HG03575 (cell line): Measurements from ENCODE around the gene RABGAP1.

ENCODE experiments used
- ATAC-seq: cut with Tn5 transposase; IDR thresholded peaks from one replicate; pipeline ENCODE4 v1.9.1; 2021; ENCODE audit not compliant: unreplicated experiment, insufficient number of reproducible peaks, low FRiP score; ENCODE audit errors: extremely low read depth

Gene RABGAP1

GRCh38 chr9:123002754-123003153 lies 61.9 kb downstream of the RABGAP1 start:
- ATAC-seq = no peak

- no peak for ATAC-seq
Measured at GRCh38 chr9:123003466-123003865, 62.6 kb downstream of the RABGAP1 start.

GRCh38 chr9:123005964-123006363 lies 65.1 kb downstream of the RABGAP1 start:
- no peak for ATAC-seq

GRCh38 chr9:123007269-123007668 lies 66.4 kb downstream of the RABGAP1 start:
- ATAC-seq = no peak

GRCh38 chr9:123008909-123009308 lies 68.1 kb downstream of the RABGAP1 start:
- no peak for ATAC-seq

- ATAC-seq = no peak
Measured at GRCh38 chr9:123011380-123011779, 70.6 kb downstream of the RABGAP1 start.

- ATAC-seq = no peak
Measured at GRCh38 chr9:123011878-123012528, 71.2 kb downstream of the RABGAP1 start.

- ATAC-seq = no peak
Measured at GRCh38 chr9:123016631-123017030, 75.8 kb downstream of the RABGAP1 start.

GRCh38 chr9:123020796-123021195 lies 80.0 kb downstream of the RABGAP1 start:
- no peak for ATAC-seq

GRCh38 chr9:123026425-123026824 lies 85.6 kb downstream of the RABGAP1 start:
- ATAC-seq = no peak

- ATAC-seq = no peak
Measured at GRCh38 chr9:123027517-123027916, 86.7 kb downstream of the RABGAP1 start.

- ATAC-seq = no peak
Measured at GRCh38 chr9:123028136-123028535, 87.3 kb downstream of the RABGAP1 start.

GRCh38 chr9:123028973-123029372 lies 88.2 kb downstream of the RABGAP1 start:
- ATAC-seq = no peak

- no peak for ATAC-seq
Measured at GRCh38 chr9:123031963-123032362, 91.1 kb downstream of the RABGAP1 start.

- no peak for ATAC-seq
Measured at GRCh38 chr9:123033352-123033751, 92.5 kb downstream of the RABGAP1 start, which contains the start of gene GPR21. Gene GPR21, plus strand, starts transcription at chr9:123033667. Its CDS starts 900 bp downstream, at chr9:123034567.

- no peak for ATAC-seq
Measured at GRCh38 chr9:123033864-123034601, 93.2 kb downstream of the RABGAP1 start.

- ATAC-seq = no peak
Measured at GRCh38 chr9:123034881-123035510, 94.2 kb downstream of the RABGAP1 start.

- no peak for ATAC-seq
Measured at GRCh38 chr9:123035791-123036190, 95.0 kb downstream of the RABGAP1 start.

GRCh38 chr9:123036893-123037545 lies 96.2 kb downstream of the RABGAP1 start:
- no peak for ATAC-seq
